Stomach smooth muscle (tissue), 2 donors: ENCODE results near the gene ZNF423.

Source experiments
- H3K27ac ChIP-seq: one replicate; pipeline ENCODE4 v1.7.0; 2013; ENCODE audit warnings: mild to moderate bottlenecking, low read length, inconsistent platforms
- H3K27me3 ChIP-seq, 2 donors: one replicate each; pipeline ENCODE4 v1.7.0; 2013; ENCODE audit warnings: low read length in 2 of 2; ENCODE audit not compliant: insufficient read depth in 2 of 2, control insufficient read depth in 1 of 2
- H3K36me3 ChIP-seq, 2 donors: one replicate each; pipeline ENCODE4 v1.7.0; 2013; ENCODE audit warnings: low read length in 2 of 2; ENCODE audit not compliant: control insufficient read depth in 2 of 2, insufficient read depth in 2 of 2
- H3K4me1 ChIP-seq: one replicate; pipeline ENCODE4 v1.7.0; 2013; ENCODE audit warnings: low read length; ENCODE audit not compliant: control insufficient read depth, insufficient read depth
- H3K4me3 ChIP-seq, 2 donors: one replicate each; pipeline ENCODE4 v1.7.0; 2013; ENCODE audit warnings: low read length in 2 of 2
- H3K9ac ChIP-seq, 2 donors: one replicate each; pipeline ENCODE4 v1.7.0; 2013; ENCODE audit warnings: low read length in 2 of 2, mild to moderate bottlenecking in 1 of 2
- H3K9me3 ChIP-seq, 2 donors: one replicate each; pipeline ENCODE4 v1.7.0; 2013; ENCODE audit warnings: low read length in 2 of 2; ENCODE audit not compliant: control insufficient read depth in 2 of 2
- donor health status: healthy.
- donor health status: Pancreatic carcinoma.

ZNF423 gene

DNA sequence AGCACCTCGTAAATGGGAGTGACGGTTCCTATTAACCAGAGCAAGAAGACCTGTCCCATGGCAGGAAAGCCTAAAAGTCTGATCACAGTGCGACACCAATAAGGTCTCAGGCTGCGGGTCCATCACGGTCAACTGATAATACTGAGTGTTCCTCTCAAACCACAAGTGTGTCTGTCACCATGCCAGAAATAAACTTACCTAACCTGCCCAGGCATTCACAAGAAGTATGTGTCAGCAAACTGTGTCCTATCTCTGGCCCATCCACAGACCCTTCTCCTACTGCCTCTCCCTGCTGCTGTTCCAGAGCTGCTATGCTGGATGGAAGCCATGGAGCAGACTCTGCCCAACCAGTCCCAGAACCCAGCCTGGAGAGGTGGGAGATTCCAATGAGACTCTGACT, 73.5 kb downstream of the ZNF423 start:
- H3K4me1 ChIP-seq, result no peaks in the 10 kb centered on the region
- no peak overlapping the region for H3K27ac ChIP-seq
- H3K27me3 ChIP-seq, result no peaks in the 10 kb centered on the region
- no peaks in the 10 kb centered on the region for H3K9me3 ChIP-seq
- no peak overlapping the region for H3K4me3 ChIP-seq
- H3K36me3 ChIP-seq, result no peaks in the 10 kb centered on the region
- H3K9ac ChIP-seq, result no peak overlapping the region

DNA sequence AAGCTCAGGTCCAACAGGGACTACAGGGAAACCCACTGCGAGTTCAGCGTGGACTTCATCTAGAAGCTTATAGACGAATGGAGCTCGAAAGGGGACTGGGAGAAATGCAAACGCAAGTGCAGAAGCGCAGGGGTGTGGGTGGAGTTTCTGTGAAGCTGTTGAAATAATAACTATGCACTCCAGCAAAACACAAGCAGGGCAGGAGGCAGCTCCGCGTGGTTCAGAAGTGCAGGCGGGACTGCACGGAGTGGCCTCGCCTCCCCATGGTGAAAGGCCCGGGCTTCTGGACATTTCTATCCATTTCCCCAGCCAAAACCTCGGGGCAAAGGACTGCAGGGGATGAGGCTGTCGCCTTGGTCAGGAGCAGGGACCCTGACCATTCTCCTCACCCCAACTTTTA, 74.5 kb downstream of the ZNF423 start:
- Histone ChIP-seq H3K27me3 (no peaks in the 10 kb centered on the region), H3K36me3 (no peaks in the 10 kb centered on the region), H3K4me1 (no peaks in the 10 kb centered on the region), H3K9ac (no peak overlapping the region), H3K27ac (no peak overlapping the region), H3K4me3 (no peak overlapping the region), H3K9me3 (no peaks in the 10 kb centered on the region)

DNA sequence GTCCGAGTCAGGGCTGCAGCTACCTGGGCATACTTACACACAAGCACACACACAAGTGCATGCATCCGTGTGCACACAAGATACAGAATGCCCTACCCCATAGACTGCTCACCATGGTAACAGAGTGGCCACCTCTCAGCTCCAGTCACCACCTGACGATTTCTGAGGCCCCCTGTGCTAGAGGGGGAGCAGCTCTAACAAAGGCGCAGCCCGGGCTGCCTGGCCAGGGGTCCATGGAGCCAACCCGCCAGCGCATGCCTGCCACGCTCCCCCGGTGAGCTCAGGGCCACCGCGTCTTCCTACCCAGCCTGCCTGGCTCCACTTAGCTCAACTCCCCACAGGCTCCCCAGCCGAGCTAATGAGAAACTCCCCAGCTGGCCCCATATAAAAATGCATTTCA, 75.5 kb downstream of the ZNF423 start:
- H3K36me3 ChIP-seq, result no peaks in the 10 kb centered on the region
- no peak overlapping the region for H3K9ac ChIP-seq
- H3K4me1 ChIP-seq, result peaks cover 5% of the 10 kb centered on the region
- no peaks in the 10 kb centered on the region for H3K27me3 ChIP-seq
- no peaks in the 10 kb centered on the region for H3K9me3 ChIP-seq
- H3K27ac ChIP-seq, result no peak overlapping the region
- no peak overlapping the region for H3K4me3 ChIP-seq

DNA sequence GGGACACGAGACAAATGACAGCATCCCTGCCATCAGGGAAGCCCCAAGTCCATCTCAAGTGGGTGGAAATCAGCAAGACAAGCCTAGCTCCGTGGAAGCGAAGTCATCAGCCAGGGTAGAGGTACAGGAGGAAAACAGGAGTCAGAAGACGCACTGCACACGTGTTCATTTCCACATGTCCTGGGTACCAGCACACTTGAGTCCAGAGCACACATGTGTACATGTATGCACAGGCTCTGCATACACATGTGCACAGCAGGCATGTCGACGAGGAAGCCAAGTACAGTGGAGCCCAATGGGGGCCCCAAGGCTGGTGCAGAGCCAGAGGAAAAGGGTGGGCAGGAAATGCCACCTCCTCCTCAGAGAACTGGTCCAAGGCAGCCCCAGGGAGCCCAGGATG, 75.9 kb downstream of the ZNF423 start:
- no peak overlapping the region for H3K9ac ChIP-seq
- H3K36me3 ChIP-seq, result no peaks in the 10 kb centered on the region
- H3K27ac ChIP-seq, result no peak overlapping the region
- no peaks in the 10 kb centered on the region for H3K27me3 ChIP-seq
- H3K4me1 ChIP-seq, result peaks cover 6% of the 10 kb centered on the region
- H3K4me3 ChIP-seq, result no peak overlapping the region
- no peaks in the 10 kb centered on the region for H3K9me3 ChIP-seq

DNA sequence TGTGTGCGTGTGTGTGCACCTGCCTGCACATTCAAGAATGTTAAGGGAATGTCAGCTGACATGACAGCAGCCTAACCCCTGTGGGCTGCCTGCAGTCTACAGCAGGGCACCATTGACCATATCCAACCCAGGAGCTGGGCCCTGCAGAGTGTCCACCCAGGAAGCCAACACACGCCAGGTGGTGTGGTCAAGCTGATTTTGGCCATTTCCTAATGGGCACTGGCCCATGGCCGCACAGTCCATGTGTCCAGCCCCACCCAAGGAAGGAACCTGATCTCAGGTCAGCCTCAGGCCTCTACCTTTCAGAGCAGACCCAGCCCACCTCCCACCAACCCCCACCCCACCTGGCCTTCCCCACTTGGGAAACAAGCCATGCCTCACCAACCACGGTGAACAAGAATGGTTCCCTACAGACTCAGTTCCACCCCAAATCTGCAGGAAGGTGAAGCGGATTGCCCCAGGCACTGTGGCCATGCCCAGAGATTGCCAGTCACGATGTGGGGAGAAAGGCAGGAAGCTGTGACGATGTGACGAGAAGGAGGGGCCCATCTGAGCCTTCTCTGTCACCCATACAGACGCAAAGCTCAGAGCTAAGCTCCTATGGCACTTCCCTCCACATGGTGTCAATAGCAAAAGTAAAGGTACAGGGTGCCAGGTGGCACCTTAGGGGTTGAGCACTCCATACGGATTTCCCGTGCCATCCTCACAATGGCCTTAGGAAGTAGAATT, 77.5 kb downstream of the ZNF423 start:
- no peak overlapping the region for H3K4me3 ChIP-seq
- no peaks in the 10 kb centered on the region for H3K27me3 ChIP-seq
- no peaks in the 10 kb centered on the region for H3K9me3 ChIP-seq
- H3K9ac ChIP-seq, result no peak overlapping the region
- no peak overlapping the region for H3K27ac ChIP-seq
- H3K36me3 ChIP-seq, result no peaks in the 10 kb centered on the region
- peaks cover 19% of the 10 kb centered on the region for H3K4me1 ChIP-seq

DNA sequence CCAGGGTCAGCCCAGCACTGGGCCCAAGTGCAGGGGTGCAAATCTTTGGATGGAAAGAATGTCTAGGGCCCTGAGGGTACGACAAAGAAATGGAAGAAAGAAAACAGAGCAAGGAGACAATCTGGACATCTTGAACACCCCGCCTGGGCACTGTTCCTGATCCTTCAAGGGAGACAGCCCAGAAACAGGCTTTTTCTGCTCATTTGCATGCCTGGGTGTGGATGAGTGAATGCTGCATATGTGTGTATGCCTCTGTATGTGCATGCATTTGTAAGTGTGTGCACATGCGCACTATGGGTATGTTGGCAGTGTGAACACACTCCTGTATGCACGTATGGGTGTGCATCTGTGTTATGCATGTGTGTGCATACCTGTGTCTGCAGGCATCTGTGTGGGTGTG, 79.2 kb downstream of the ZNF423 start:
- H3K4me1 ChIP-seq, result peaks cover 19% of the 10 kb centered on the region

DNA sequence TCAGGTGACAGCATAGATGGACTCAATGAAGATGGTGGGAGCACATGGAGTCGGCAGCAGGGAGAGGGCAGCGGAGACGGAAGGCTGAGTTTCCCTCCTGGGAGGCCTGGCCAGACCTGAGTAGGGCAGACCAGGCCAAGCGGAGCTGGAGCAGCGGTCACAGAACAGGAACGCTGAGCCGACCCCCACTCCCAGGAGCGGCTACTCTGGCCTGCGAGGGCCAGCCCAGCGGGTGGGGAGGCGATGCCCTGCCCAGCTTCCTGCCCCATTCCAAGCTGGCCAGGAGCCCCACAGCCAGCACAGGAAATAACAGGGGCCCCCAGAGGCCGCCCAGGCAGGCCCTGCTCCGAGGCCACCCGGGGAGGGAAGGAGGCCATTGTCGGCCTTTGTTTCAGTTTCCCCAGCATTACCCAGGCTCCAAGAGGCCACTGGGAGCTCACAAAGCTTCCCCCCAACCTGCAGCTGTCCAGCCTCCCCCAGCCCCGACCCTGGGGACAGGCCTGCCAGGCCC, 79.8 kb downstream of the ZNF423 start:
- Histone ChIP-seq H3K4me3 (no peak overlapping the region), H3K36me3 (no peaks in the 10 kb centered on the region), H3K9me3 (no peaks in the 10 kb centered on the region), H3K27me3 (no peaks in the 10 kb centered on the region), H3K9ac (no peak overlapping the region), H3K27ac (no peak overlapping the region), H3K4me1 (peaks cover 19% of the 10 kb centered on the region)

More for the DNA sequence above, 79.2 kb downstream of the ZNF423 start:
- no peaks in the 10 kb centered on the region for H3K36me3 ChIP-seq
- no peak overlapping the region for H3K27ac ChIP-seq
- no peak overlapping the region for H3K4me3 ChIP-seq
- no peaks in the 10 kb centered on the region for H3K9me3 ChIP-seq
- no peak overlapping the region for H3K9ac ChIP-seq
- H3K27me3 ChIP-seq, result no peaks in the 10 kb centered on the region

DNA sequence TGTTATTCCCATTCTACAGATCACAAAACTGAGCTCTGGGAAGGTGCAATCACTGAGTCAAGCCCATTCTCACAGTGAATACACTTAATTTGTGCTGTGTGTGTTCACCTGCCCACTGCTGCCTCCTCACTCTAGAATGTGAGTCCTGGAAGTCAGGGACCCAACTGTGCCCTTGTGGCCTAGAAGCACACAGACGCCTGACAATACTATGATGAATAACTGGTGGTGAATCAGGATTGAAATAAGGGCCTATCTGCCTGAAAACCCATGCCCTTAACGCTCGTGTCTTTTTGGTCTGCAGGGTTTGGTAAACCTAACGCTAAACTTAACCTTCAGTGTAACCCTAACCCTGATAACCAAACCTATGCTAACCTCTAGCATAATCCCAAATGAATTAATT, 80.3 kb downstream of the ZNF423 start:
- no peak overlapping the region for H3K9ac ChIP-seq
- H3K27ac ChIP-seq, result no peak overlapping the region

DNA sequence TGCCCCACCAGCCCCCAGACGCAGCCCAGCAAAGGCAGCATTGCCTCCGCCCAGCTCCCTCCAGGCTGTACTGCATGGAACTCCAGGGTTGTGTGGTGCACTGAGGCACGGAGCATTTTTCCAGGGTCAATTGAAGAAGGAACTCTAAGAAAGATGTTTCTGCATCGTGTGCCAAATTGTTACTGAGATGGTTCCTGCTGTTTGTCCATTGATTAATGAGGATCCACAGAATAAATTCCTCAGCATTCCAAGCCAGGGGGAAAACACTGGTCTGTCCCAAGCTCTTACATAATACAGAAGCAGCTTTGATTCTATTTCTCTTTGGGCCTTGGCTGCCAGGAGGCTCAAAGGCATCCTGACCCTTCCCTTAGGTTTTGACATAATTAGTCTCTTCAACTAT, 80.9 kb downstream of the ZNF423 start:
- peaks cover 19% of the 10 kb centered on the region for H3K4me1 ChIP-seq
- no peak overlapping the region for H3K9ac ChIP-seq
- no peak overlapping the region for H3K4me3 ChIP-seq
- H3K36me3 ChIP-seq, result no peaks in the 10 kb centered on the region
- no peak overlapping the region for H3K27ac ChIP-seq
- no peaks in the 10 kb centered on the region for H3K27me3 ChIP-seq
- H3K9me3 ChIP-seq, result no peaks in the 10 kb centered on the region

More for the DNA sequence above, 80.3 kb downstream of the ZNF423 start:
- Histone ChIP-seq H3K4me1 (peaks cover 19% of the 10 kb centered on the region), H3K9me3 (no peaks in the 10 kb centered on the region), H3K27me3 (no peaks in the 10 kb centered on the region), H3K4me3 (no peak overlapping the region), H3K36me3 (no peaks in the 10 kb centered on the region)

DNA sequence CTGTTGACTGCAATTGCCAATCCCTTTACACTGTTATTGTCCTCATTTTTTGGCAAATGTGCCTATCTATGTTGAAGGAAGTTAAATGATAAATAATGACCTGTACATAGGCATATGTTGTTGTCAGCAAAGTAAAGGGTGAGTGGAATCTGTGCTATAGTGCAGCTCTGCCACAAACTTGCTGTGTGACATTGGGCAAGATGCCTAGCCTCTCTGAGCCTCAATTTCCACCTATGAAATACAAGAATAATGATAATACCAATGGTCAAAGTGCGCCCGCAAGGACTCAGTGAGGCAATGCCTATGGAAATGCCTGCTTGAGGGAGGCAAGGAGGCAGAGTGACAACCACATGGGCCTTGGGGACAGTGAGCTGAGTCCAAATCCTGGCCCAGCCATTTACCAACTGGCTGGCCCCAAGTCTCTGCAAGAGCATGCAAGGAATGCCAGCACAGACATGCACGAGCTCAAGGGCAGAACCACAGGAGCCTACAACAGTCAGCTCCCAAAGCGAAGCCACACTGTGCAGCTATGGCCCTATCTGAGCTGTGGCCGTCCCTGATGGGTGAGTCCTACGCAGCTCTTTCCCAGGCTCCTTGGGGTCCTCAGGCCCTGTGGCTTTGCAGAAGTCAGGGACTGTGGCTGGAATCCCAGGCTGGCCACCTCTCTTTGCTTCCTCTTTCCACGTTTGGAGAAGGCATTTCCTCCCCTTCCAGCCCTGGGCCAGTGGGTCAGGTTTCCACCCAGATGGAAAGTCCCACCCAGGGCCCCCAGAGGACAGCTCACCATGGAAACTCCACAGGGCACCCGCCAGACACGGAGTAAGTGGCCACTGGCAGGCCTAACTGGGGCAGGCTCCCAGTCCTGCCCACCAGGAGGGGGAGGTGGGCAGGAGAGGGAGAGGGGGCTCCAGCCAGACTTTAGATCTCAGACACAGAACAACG, 82.1 kb downstream of the ZNF423 start:
- Histone ChIP-seq H3K9me3 (no peaks in the 10 kb centered on the region), H3K27me3 (no peaks in the 10 kb centered on the region), H3K4me1 (peaks cover 19% of the 10 kb centered on the region), H3K36me3 (no peaks in the 10 kb centered on the region), H3K27ac (no peak overlapping the region), H3K4me3 (no peak overlapping the region), H3K9ac (no peak overlapping the region)
